H9 (cell line): ENCODE data around the gene SIK2. TPM values are rescaled to one million over a fixed set of nuclear protein-coding genes. Genes with fewer than 3 reads are reported as not detected.

Source experiments
- DNase-seq: peaks from one replicate; pipeline ENCODE4 v3.0.0-alpha.2; 2017
- H2AFZ ChIP-seq: one replicate; pipeline ENCODE4 v1.6.1; 2013; ENCODE audit warnings: mild to moderate bottlenecking, low read length, control low read depth, moderate library complexity
- H2AK5ac ChIP-seq: 2 replicates; pipeline ENCODE4 v1.6.1; 2013; ENCODE audit warnings: low read length, control low read depth, mixed read lengths; ENCODE audit not compliant: insufficient read length
- H2BK120ac ChIP-seq: one replicate; pipeline ENCODE4 v1.6.1; 2013; ENCODE audit warnings: low read depth, mild to moderate bottlenecking, low read length, control low read depth, inconsistent platforms; ENCODE audit not compliant: poor library complexity, severe bottlenecking
- H2BK12ac ChIP-seq: 2 replicates; pipeline ENCODE4 v1.6.1; 2013; ENCODE audit warnings: low read length, control low read depth, mixed read lengths, low read depth; ENCODE audit not compliant: insufficient read length
- H2BK15ac ChIP-seq: 2 replicates; pipeline ENCODE4 v1.6.1; 2013; ENCODE audit warnings: low read depth, low read length, control low read depth
- H2BK20ac ChIP-seq: one replicate; pipeline ENCODE4 v1.6.1; 2013; ENCODE audit warnings: low read depth, mild to moderate bottlenecking, low read length, control low read depth, inconsistent platforms; ENCODE audit not compliant: poor library complexity, severe bottlenecking
- H2BK5ac ChIP-seq: 2 replicates; pipeline ENCODE4 v1.6.1; 2013; ENCODE audit warnings: low read length, control low read depth, mixed read lengths; ENCODE audit not compliant: insufficient read length
- H3K14ac ChIP-seq: 2 replicates; pipeline ENCODE4 v1.6.1; 2013; ENCODE audit warnings: low read length, control low read depth; ENCODE audit not compliant: insufficient read depth
- H3K18ac ChIP-seq: 2 replicates; pipeline ENCODE4 v1.6.1; 2013; ENCODE audit warnings: low read depth, mild to moderate bottlenecking, mixed read lengths, low read length, control low read depth; ENCODE audit not compliant: insufficient read length
- H3K23ac ChIP-seq: 2 replicates; pipeline ENCODE4 v1.6.1; 2013; ENCODE audit warnings: low read length, control low read depth, mixed read lengths, low read depth; ENCODE audit not compliant: insufficient read length
- H3K23me2 ChIP-seq: 2 replicates; pipeline ENCODE4 v1.6.1; 2013; ENCODE audit warnings: low read depth, mild to moderate bottlenecking, mixed read lengths, low read length, control low read depth; ENCODE audit not compliant: insufficient read length, poor library complexity, severe bottlenecking
- H3K27ac ChIP-seq: 2 replicates; pipeline ENCODE4 v1.5.1; 2013; ENCODE audit warnings: low read length, control low read depth, mixed read lengths, low read depth; ENCODE audit not compliant: insufficient read length
- H3K27me3 ChIP-seq: 2 replicates; pipeline ENCODE4 v1.6.1; 2013; ENCODE audit warnings: low read length, control low read depth, inconsistent platforms; ENCODE audit not compliant: insufficient read depth
- H3K4ac ChIP-seq: 2 replicates; pipeline ENCODE4 v1.6.1; 2013; ENCODE audit warnings: low read depth, mild to moderate bottlenecking, control low read depth, inconsistent platforms, low read length, moderate library complexity
- H3K4me1 ChIP-seq: 2 replicates; pipeline ENCODE4 v1.6.1; 2013; ENCODE audit warnings: low read length, control low read depth, inconsistent platforms; ENCODE audit not compliant: insufficient read depth
- H3K4me2 ChIP-seq: 2 replicates; pipeline ENCODE4 v1.6.1; 2013; ENCODE audit warnings: low read length, control low read depth, mixed read lengths; ENCODE audit not compliant: insufficient read length, insufficient read depth
- H3K56ac ChIP-seq: 2 replicates; pipeline ENCODE4 v1.6.1; 2013; ENCODE audit warnings: low read depth, mild to moderate bottlenecking, mixed read lengths, low read length, control low read depth; ENCODE audit not compliant: insufficient read length
- H3K79me1 ChIP-seq: 2 replicates; pipeline ENCODE4 v1.6.1; 2013; ENCODE audit warnings: low read depth, mild to moderate bottlenecking, moderate library complexity, low read length, control low read depth, inconsistent platforms; ENCODE audit not compliant: insufficient read depth, poor library complexity, severe bottlenecking
- H3K79me2 ChIP-seq: 2 replicates; pipeline ENCODE4 v1.6.1; 2013; ENCODE audit warnings: low read length, control low read depth, inconsistent platforms; ENCODE audit not compliant: insufficient read depth
- H3K9ac ChIP-seq: 2 replicates; pipeline ENCODE4 v1.6.1; 2013; ENCODE audit warnings: low read length, control low read depth, mixed read lengths; ENCODE audit not compliant: insufficient read length; ENCODE audit errors: extremely low read depth
- H3K9me3 ChIP-seq: one replicate; pipeline ENCODE4 v1.6.1; 2013; ENCODE audit warnings: low read depth, low read length, inconsistent platforms; ENCODE audit not compliant: control insufficient read depth
- H3T11ph ChIP-seq: one replicate; pipeline ENCODE4 v1.6.1; 2013; ENCODE audit warnings: mild to moderate bottlenecking, low read length, control low read depth, inconsistent platforms
- H4K20me1 ChIP-seq: one replicate; pipeline ENCODE4 v1.6.1; 2013; ENCODE audit not compliant: control insufficient read depth, insufficient read length, insufficient read depth
- H4K5ac ChIP-seq: 2 replicates; pipeline ENCODE4 v1.6.1; 2013; ENCODE audit warnings: low read depth, mild to moderate bottlenecking, mixed read lengths, low read length, control low read depth; ENCODE audit not compliant: insufficient read length
- H4K8ac ChIP-seq: replicated peaks from 2 replicates; pipeline ENCODE4 v1.6.1; 2013; ENCODE audit warnings: low read length, control low read depth, mixed read lengths, low read depth; ENCODE audit not compliant: insufficient read length
- H4K91ac ChIP-seq: 2 replicates; pipeline ENCODE4 v1.6.1; 2013; ENCODE audit warnings: low read depth, mild to moderate bottlenecking, moderate library complexity, mixed read lengths, low read length, control low read depth; ENCODE audit not compliant: insufficient read length
- H3K27ac Mint-ChIP-seq, 3 experiments: 2 replicates in 2 of 3; 3 replicates in 1 of 3; pipeline ENCODE4 v1.8.0; 2020 to 2021; ENCODE audit warnings: mixed read lengths in 3 of 3, mild to moderate bottlenecking in 1 of 3, moderate library complexity in 1 of 3
- H3K27me3 Mint-ChIP-seq: 2 replicates; pipeline ENCODE4 v1.8.0; 2021; ENCODE audit warnings: low read depth, mild to moderate bottlenecking, moderate library complexity, mixed read lengths
- H3K36me3 Mint-ChIP-seq, 3 experiments: 2 replicates in 2 of 3; 3 replicates in 1 of 3; pipeline ENCODE4 v1.8.0; 2020 to 2021; ENCODE audit warnings: low read depth in 3 of 3, mixed read lengths in 3 of 3; ENCODE audit not compliant: insufficient read depth in 1 of 3
- H3K4me1 Mint-ChIP-seq, 2 experiments: 2 replicates each; pipeline ENCODE4 v1.8.0; 2020; ENCODE audit warnings: mixed read lengths in 2 of 2
- H3K4me3 Mint-ChIP-seq, 2 experiments: 2 replicates in 1 of 2; 3 replicates in 1 of 2; pipeline ENCODE4 v1.8.0; 2020 to 2021; ENCODE audit warnings: mild to moderate bottlenecking in 2 of 2, mixed read lengths in 2 of 2, moderate library complexity in 1 of 2
- H3K9me3 Mint-ChIP-seq, 2 experiments: 2 replicates in 1 of 2; 3 replicates in 1 of 2; pipeline ENCODE4 v1.8.0; 2020; ENCODE audit warnings: mild to moderate bottlenecking in 2 of 2, mixed read lengths in 2 of 2, moderate library complexity in 1 of 2
- CTCF ChIP-seq: fragments of 200-600 bp; sonication (generic); conservative IDR thresholded peaks from 3 replicates; pipeline ENCODE4 v1.8.0; 2021; ENCODE audit warnings: antibody characterized with exemption, mild to moderate bottlenecking
- WGBS: extraction: QIAGEN DNeasy Blood & Tissue Kit; methylation state at CpG from one replicate; pipeline ENCODE4 v1.1.7; 2013; ENCODE audit warnings: missing lambda C conversion rate, low lambda C conversion rate, mixed read lengths; ENCODE audit not compliant: insufficient read length; ENCODE audit errors: extremely low coverage; 5-methylcytosine and 5-hydroxymethylcytosine counted together
- total RNA-seq: library from RNA; stranded (reverse); gene quantifications from 2 replicates; pipeline ENCODE4 v1.2.1, GENCODE V29; 2021

The SIK2 gene
- total RNA-seq, 1 experiment from 2014 or later = 7.5 TPM

GRCh38 chr11:111719379-111719778 lies 117.1 kb downstream of the SIK2 start:
- Histone ChIP-seq H4K5ac (no peak overlapping the region), H2AFZ (no peak overlapping the region), H2BK20ac (no peak overlapping the region), H2AK5ac (no peak overlapping the region), H3K27me3 (no peaks in the 10 kb centered on the region), H2BK120ac (no peak overlapping the region), H3K4me1 (no peaks in the 10 kb centered on the region; the same call in 1 of the 2 replicates), H2BK12ac (no peak overlapping the region), H3K23ac (no peak overlapping the region), H3K18ac (no peak overlapping the region), H3K79me2 (no peaks in the 10 kb centered on the region), H4K91ac (no peak overlapping the region), H4K20me1 (no peaks in the 10 kb centered on the region), H3K79me1 (no peaks in the 10 kb centered on the region), H3K56ac (no peak overlapping the region), H3T11ph (no peak overlapping the region), H3K27ac (no peak overlapping the region), H3K9me3 (no peaks in the 10 kb centered on the region), H3K14ac (no peak overlapping the region), H4K8ac (no peak overlapping the region), H3K9ac (no peak overlapping the region), H3K4me2 (no peak overlapping the region), H2BK15ac (no peak overlapping the region), H2BK5ac (no peak overlapping the region), H3K23me2 (no peaks in the 10 kb centered on the region), H3K4ac (no peak overlapping the region)
- no peaks in the 10 kb centered on the region for H3K27me3 Mint-ChIP-seq
- H3K9me3 Mint-ChIP-seq = no peaks in the 10 kb centered on the region
- H3K27ac Mint-ChIP-seq = peak overlapping the region in 1 of 3 experiments; percentile 21; a peak in 1 of 7 replicates
- no peak for TF ChIP-seq CTCF
- no peak overlapping the region for H3K4me3 Mint-ChIP-seq
- H3K36me3 Mint-ChIP-seq = peaks cover 6 to 42% (median 34%) of the 10 kb centered on the region in 3 experiments; a peak in 6 of 7 replicates
- DNase-seq = no peak
- H3K4me1 Mint-ChIP-seq = peaks cover 22 to 27% of the 10 kb centered on the region in 2 experiments
- no CpG with 5 or more reads among the region's 2 CpGs for WGBS
